SK-N-SH treated with all-trans-retinoic acid at 6 μM for 48 hours (cell line): ENCODE results near the gene RAB11FIP3.

Experiments
- ATAC-seq: fragments of 200-7000 bp; cut with Tn5 transposase; 3 replicates; pipeline ENCODE4 v1.9.1; 2020; ENCODE audit warnings: mild to moderate bottlenecking, moderate library complexity
- BACH2 ChIP-seq: fragments of 250-450 bp; sonication (Bioruptor Pico); IDR thresholded peaks from 2 replicates; pipeline ENCODE4 v1.9.0; 2021; ENCODE audit warnings: mild to moderate bottlenecking, borderline replicate concordance
- CSDC2 ChIP-seq: fragments of 250-450 bp; sonication (Bioruptor Pico); IDR thresholded peaks from 2 replicates; pipeline ENCODE4 v1.5.0; 2020; ENCODE audit warnings: mild to moderate bottlenecking, moderate library complexity
- ESRRG ChIP-seq: fragments of 250-450 bp; sonication (Bioruptor Pico); IDR thresholded peaks from 2 replicates; pipeline ENCODE4 v1.6.1; 2021; ENCODE audit warnings: mild to moderate bottlenecking
- ISL1 ChIP-seq: fragments of 250-450 bp; sonication (Bioruptor Pico); IDR thresholded peaks from 2 replicates; pipeline ENCODE4 v2.1.2; 2022; ENCODE audit warnings: mild to moderate bottlenecking, moderate library complexity
- PPARA ChIP-seq: fragments of 250-450 bp; sonication (Bioruptor Pico); IDR thresholded peaks from 2 replicates; pipeline ENCODE4 v1.5.0; 2020; ENCODE audit warnings: mild to moderate bottlenecking, borderline replicate concordance
- RARB ChIP-seq: fragments of 250-450 bp; sonication (Bioruptor Pico); IDR thresholded peaks from 2 replicates; pipeline ENCODE4 v1.8.0; 2021; ENCODE audit warnings: mild to moderate bottlenecking, moderate library complexity
- SNAI2 ChIP-seq: fragments of 250-450 bp; sonication (Bioruptor Pico); IDR thresholded peaks from 2 replicates; pipeline ENCODE4 v1.5.0; 2020; ENCODE audit warnings: mild to moderate bottlenecking, moderate library complexity
- TCF4 ChIP-seq: fragments of 250-450 bp; sonication (Bioruptor Pico); IDR thresholded peaks from 2 replicates; pipeline ENCODE4 v1.8.0; 2021; ENCODE audit warnings: mild to moderate bottlenecking, moderate library complexity, borderline replicate concordance
- TOX ChIP-seq: fragments of 250-450 bp; sonication (Bioruptor Pico); IDR thresholded peaks from 2 replicates; pipeline ENCODE4 v1.8.0; 2021; ENCODE audit warnings: mild to moderate bottlenecking, moderate library complexity, borderline replicate concordance
- ZC3H10 ChIP-seq: fragments of 250-450 bp; sonication (Bioruptor Pico); IDR thresholded peaks from 2 replicates; pipeline ENCODE4 v1.5.1; 2021; ENCODE audit warnings: mild to moderate bottlenecking, moderate library complexity
- ZFP3 ChIP-seq: fragments of 250-450 bp; sonication (Bioruptor Pico); IDR thresholded peaks from 2 replicates; pipeline ENCODE4 v1.5.0; 2020; ENCODE audit warnings: mild to moderate bottlenecking, moderate library complexity
- ZFP30 ChIP-seq: fragments of 450-650 bp; formaldehyde crosslinking; IDR thresholded peaks from 2 replicates; pipeline ENCODE4 v1.5.0; 2022; ENCODE audit warnings: mild to moderate bottlenecking, moderate library complexity
- ZNF565 ChIP-seq: fragments of 450-650 bp; formaldehyde crosslinking; conservative IDR thresholded peaks from 2 replicates; pipeline ENCODE4 v1.5.0; 2020; ENCODE audit warnings: low read depth, mild to moderate bottlenecking, moderate library complexity
- ZNF70 ChIP-seq: fragments of 450-650 bp; formaldehyde crosslinking; IDR thresholded peaks from 2 replicates; pipeline ENCODE4 v1.5.0; 2020; ENCODE audit warnings: mild to moderate bottlenecking, moderate library complexity
- ZNF8 ChIP-seq: fragments of 450-650 bp; formaldehyde crosslinking; IDR thresholded peaks from 2 replicates; pipeline ENCODE4 v1.5.0; 2020; ENCODE audit warnings: mild to moderate bottlenecking, moderate library complexity
- TF ChIP-seq, protein P1 (sequence below): fragments of 250-450 bp; sonication (Bioruptor Pico); IDR thresholded peaks from 2 replicates; pipeline ENCODE4 v1.5.1; 2020; ENCODE audit warnings: low read depth, mild to moderate bottlenecking, moderate library complexity
- TF ChIP-seq, protein P2 (sequence below): fragments of 250-450 bp; sonication (Bioruptor Pico); IDR thresholded peaks from 2 replicates; pipeline ENCODE4 v1.8.0; 2021; ENCODE audit warnings: low read depth, mild to moderate bottlenecking, moderate library complexity, borderline replicate concordance
- TF ChIP-seq, protein P3 (sequence below): fragments of 250-450 bp; sonication (Bioruptor Pico); IDR thresholded peaks from 2 replicates; pipeline ENCODE4 v1.8.0; 2020; ENCODE audit warnings: mild to moderate bottlenecking, moderate library complexity, borderline replicate concordance
- TF ChIP-seq, protein P4 (sequence below): fragments of 250-450 bp; sonication (Bioruptor Pico); IDR thresholded peaks from 2 replicates; pipeline ENCODE4 v1.5.1; 2021; ENCODE audit warnings: mild to moderate bottlenecking, moderate library complexity
- TF ChIP-seq, protein P5 (sequence below): fragments of 250-450 bp; sonication (Bioruptor Pico); IDR thresholded peaks from 2 replicates; pipeline ENCODE4 v1.5.0; 2020; ENCODE audit warnings: mild to moderate bottlenecking, moderate library complexity

The RAB11FIP3 gene

DNA sequence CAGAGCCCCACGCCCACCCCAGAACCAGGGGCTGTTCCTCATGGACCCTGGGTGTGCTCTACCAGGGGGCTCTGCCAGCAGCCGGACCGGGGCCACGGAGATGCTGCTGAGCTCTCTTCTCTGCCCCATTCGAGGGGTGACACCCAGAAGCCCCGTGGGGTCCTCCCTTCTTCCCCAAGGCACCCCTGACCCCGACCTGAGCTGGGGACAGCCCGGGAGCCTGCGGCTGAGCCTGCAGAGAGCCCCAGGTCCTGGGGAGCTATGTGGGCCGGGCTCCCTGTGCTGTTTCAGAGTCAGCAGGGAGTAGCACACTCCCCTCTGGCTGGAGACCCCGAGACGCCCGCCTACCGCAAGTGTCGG, 133.6 kb downstream of the RAB11FIP3 start (continued):
- TF ChIP-seq, protein P1, sequence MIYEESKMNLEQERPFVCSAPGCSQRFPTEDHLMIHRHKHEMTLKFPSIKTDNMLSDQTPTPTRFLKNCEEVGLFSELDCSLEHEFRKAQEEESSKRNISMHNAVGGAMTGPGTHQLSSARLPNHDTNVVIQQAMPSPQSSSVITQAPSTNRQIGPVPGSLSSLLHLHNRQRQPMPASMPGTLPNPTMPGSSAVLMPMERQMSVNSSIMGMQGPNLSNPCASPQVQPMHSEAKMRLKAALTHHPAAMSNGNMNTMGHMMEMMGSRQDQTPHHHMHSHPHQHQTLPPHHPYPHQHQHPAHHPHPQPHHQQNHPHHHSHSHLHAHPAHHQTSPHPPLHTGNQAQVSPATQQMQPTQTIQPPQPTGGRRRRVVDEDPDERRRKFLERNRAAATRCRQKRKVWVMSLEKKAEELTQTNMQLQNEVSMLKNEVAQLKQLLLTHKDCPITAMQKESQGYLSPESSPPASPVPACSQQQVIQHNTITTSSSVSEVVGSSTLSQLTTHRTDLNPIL (CRISPR knock-in tag): no peak

DNA sequence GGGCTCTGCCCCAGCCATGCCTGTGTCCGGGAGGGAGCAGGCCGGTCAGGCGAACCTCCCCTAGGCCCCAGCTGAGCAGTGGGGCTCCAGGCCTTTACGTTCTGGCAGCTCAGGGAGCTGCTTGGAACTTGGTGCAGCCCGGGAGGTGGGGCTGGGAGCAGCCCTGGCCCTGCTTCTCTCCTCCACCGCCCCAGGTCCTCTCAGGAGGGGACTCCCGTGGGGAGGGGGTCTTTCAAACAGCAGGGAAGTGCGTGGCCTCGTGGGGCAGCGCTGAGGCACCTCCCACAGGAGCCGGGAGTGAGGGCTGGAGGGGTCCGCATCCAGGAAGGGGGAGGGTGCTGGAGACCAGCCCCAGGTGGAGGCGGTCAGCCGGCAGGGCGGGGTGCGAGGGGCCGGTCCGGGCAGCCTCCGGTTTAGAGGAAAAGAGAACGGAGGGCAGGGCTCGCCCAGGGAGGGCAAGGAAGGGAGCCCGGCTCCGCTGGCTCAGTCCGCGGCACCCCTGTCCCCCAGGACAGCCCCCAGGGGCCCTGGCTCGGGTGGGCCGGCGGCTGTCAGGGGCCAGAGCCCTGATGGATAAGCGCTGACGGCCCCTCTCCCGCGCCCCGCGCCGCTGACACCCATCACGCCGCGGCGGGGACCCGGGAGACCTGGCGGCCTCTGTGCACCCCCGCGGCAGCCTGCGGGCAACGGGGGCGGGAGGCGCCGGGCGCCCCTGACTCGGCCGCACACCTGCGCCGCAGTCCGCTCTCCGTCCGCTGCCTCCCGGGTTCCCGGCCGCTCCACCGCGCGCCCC, 134.2 kb downstream of the RAB11FIP3 start:
- TF ChIP-seq TCF4 (CRISPR knock-in tag) (no peak), ZC3H10 (CRISPR knock-in tag) (no peak), ESRRG (CRISPR knock-in tag) (no peak), ZFP3 (CRISPR knock-in tag) (no peak), ZNF565 (CRISPR knock-in tag) (no peak), ZFP30 (CRISPR knock-in tag) (no peak), ZNF70 (CRISPR knock-in tag) (no peak), ZNF8 (CRISPR knock-in tag) (no peak), BACH2 (CRISPR knock-in tag) (no peak), PPARA (CRISPR knock-in tag) (no peak), TOX (CRISPR knock-in tag) (no peak), CSDC2 (CRISPR knock-in tag) (no peak), SNAI2 (CRISPR knock-in tag) (no peak), RARB (CRISPR knock-in tag) (no peak), ISL1 (CRISPR knock-in tag) (no peak)
- TF ChIP-seq, protein P2, sequence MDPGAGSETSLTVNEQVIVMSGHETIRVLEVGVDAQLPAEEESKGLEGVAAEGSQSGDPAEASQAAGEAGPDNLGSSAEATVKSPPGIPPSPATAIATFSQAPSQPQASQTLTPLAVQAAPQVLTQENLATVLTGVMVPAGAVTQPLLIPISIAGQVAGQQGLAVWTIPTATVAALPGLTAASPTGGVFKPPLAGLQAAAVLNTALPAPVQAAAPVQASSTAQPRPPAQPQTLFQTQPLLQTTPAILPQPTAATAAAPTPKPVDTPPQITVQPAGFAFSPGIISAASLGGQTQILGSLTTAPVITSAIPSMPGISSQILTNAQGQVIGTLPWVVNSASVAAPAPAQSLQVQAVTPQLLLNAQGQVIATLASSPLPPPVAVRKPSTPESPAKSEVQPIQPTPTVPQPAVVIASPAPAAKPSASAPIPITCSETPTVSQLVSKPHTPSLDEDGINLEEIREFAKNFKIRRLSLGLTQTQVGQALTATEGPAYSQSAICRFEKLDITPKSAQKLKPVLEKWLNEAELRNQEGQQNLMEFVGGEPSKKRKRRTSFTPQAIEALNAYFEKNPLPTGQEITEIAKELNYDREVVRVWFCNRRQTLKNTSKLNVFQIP: no peak
- TF ChIP-seq, protein P3, sequence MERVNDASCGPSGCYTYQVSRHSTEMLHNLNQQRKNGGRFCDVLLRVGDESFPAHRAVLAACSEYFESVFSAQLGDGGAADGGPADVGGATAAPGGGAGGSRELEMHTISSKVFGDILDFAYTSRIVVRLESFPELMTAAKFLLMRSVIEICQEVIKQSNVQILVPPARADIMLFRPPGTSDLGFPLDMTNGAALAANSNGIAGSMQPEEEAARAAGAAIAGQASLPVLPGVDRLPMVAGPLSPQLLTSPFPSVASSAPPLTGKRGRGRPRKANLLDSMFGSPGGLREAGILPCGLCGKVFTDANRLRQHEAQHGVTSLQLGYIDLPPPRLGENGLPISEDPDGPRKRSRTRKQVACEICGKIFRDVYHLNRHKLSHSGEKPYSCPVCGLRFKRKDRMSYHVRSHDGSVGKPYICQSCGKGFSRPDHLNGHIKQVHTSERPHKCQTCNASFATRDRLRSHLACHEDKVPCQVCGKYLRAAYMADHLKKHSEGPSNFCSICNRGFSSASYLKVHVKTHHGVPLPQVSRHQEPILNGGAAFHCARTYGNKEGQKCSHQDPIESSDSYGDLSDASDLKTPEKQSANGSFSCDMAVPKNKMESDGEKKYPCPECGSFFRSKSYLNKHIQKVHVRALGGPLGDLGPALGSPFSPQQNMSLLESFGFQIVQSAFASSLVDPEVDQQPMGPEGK (CRISPR knock-in tag): no peak
- TF ChIP-seq, protein P4, sequence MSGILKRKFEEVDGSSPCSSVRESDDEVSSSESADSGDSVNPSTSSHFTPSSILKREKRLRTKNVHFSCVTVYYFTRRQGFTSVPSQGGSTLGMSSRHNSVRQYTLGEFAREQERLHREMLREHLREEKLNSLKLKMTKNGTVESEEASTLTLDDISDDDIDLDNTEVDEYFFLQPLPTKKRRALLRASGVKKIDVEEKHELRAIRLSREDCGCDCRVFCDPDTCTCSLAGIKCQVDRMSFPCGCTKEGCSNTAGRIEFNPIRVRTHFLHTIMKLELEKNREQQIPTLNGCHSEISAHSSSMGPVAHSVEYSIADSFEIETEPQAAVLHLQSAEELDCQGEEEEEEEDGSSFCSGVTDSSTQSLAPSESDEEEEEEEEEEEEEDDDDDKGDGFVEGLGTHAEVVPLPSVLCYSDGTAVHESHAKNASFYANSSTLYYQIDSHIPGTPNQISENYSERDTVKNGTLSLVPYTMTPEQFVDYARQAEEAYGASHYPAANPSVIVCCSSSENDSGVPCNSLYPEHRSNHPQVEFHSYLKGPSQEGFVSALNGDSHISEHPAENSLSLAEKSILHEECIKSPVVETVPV (CRISPR knock-in tag): no peak
- TF ChIP-seq, protein P5, sequence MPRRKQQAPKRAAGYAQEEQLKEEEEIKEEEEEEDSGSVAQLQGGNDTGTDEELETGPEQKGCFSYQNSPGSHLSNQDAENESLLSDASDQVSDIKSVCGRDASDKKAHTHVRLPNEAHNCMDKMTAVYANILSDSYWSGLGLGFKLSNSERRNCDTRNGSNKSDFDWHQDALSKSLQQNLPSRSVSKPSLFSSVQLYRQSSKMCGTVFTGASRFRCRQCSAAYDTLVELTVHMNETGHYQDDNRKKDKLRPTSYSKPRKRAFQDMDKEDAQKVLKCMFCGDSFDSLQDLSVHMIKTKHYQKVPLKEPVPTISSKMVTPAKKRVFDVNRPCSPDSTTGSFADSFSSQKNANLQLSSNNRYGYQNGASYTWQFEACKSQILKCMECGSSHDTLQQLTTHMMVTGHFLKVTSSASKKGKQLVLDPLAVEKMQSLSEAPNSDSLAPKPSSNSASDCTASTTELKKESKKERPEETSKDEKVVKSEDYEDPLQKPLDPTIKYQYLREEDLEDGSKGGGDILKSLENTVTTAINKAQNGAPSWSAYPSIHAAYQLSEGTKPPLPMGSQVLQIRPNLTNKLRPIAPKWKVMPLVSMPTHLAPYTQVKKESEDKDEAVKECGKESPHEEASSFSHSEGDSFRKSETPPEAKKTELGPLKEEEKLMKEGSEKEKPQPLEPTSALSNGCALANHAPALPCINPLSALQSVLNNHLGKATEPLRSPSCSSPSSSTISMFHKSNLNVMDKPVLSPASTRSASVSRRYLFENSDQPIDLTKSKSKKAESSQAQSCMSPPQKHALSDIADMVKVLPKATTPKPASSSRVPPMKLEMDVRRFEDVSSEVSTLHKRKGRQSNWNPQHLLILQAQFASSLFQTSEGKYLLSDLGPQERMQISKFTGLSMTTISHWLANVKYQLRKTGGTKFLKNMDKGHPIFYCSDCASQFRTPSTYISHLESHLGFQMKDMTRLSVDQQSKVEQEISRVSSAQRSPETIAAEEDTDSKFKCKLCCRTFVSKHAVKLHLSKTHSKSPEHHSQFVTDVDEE: no peak
- TF ChIP-seq, protein P1 (CRISPR knock-in tag): no peak
- ATAC-seq: no peak
